Measurements from ENCODE around the gene INAFM1. TPM values are rescaled to one million over a fixed set of nuclear protein-coding genes. Genes with fewer than 3 reads are reported as not detected.

INAFM1 gene
- total RNA-seq, 4 donors from 2014 or later: 12.5 to 17.4 (median 16.9) TPM

- intact Hi-C loops (cut with DNase I): no loop called here
- Histone ChIP-seq H3K36me3 (peaks cover 0 to 9% (median 7%) of the 10 kb centered on the region in 4 donors), H3K27me3 (no peaks in the 10 kb centered on the region), H3K27ac (replicated peaks in 1 of 4) (peak overlapping the region in 1 of 4 donors; percentile 10), H3K4me1 (peaks cover 23 to 28% (median 24%) of the 10 kb centered on the region in 4 donors), H3K4me3 (no peak overlapping the region), H3K9me3 (no peaks in the 10 kb centered on the region)
- WGBS: 99% methylated on average over 5 of the region's 5 CpGs
- TF ChIP-seq POLR2A (IDR thresholded peaks at IDR 0.05; ENCODE audit: low read depth): no peak
- TF ChIP-seq EP300 (IDR thresholded peaks at IDR 0.05): no peak
- TF ChIP-seq POLR2AphosphoS5 (IDR thresholded peaks at IDR 0.05): no peak
- TF ChIP-seq CTCF (IDR thresholded peaks at IDR 0.05): no peak
- DNase-seq (ENCODE audit: extremely low spot score): no peak
Observed at GRCh38 chr19:47253970-47254369, 20.7 kb upstream of the INAFM1 start.

DNA sequence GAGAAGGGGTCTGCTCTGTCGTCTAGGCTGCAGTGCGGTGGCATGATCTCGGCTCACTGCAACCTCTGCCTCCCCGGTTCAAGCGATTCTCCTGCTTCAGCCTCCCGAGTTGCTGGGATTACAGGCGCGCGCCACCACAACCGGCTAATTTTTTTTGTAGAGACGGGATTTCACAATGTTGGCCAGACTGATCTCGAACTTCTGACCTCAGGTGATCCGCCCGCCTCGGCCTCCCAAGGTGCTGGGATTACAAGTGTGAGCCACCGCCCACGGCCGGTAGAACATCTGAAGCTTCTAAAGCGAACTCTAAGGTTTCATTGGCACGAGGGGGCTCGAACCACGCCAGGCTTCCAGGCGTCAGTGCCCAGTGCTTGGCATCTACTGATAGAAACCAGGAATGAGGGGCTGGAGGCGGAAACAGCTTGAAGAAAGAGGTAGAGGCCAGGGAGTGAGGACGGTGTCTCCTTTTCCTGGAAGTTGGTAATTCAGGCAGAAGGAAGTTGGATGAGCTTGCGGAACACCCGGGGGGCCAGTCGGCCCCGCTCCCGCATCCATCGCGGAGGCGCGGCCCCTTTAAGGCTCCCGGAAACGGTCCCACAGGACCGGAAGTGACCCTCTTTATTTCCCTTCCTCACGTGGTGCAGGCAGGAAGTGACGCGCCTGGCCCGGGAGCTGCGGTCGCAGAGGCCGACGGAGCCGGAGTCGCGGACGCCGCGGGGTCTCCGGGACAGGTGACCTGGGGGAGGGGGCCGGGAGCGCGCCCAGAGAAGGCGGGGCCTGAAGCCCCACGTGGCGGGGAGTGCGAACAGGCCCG, 18.6 kb upstream of the INAFM1 start, which contains the start of gene CCDC9:
Gene CCDC9, plus strand, starts transcription at position 647 of the 814 bp plus-strand sequence. CDS start 1,876 bp downstream, outside the sequence.
- Histone ChIP-seq H3K36me3 (peaks cover 13 to 30% (median 28%) of the 10 kb centered on the region in 4 donors), H3K9me3 (no peaks in the 10 kb centered on the region), H3K27ac (replicated peaks in 1 of 4) (peak within 1 kb of the TSS; percentile 89 to 93 (median 91)), H3K4me1 (peaks cover 27 to 48% (median 39%) of the 10 kb centered on the region in 4 donors), H3K27me3 (no peaks in the 10 kb centered on the region), H3K4me3 (peak within 1 kb of the TSS; percentile 52 to 67 (median 60))
- intact Hi-C loops (cut with DNase I): no loop called here
- TF ChIP-seq POLR2AphosphoS5 (IDR thresholded peaks at IDR 0.05): peak; percentile 96 to 99
- TF ChIP-seq CTCF (IDR thresholded peaks at IDR 0.05): no peak
- TF ChIP-seq POLR2A (IDR thresholded peaks at IDR 0.05; ENCODE audit: low read depth): peak; percentile 93
- 34% methylated on average over 34 of the region's 60 CpGs for WGBS
- peak; percentile 99 for DNase-seq (ENCODE audit: extremely low spot score)

GRCh38 chr19:47256693-47257410, 17.8 kb upstream of the INAFM1 start:
- Histone ChIP-seq H3K27me3 (no peaks in the 10 kb centered on the region), H3K9me3 (no peaks in the 10 kb centered on the region), H3K4me3 (peak overlapping the region; percentile 52 to 67 (median 60)), H3K27ac (replicated peaks in 1 of 4) (peak overlapping the region; percentile 89 to 93 (median 91)), H3K36me3 (peaks cover 18 to 37% (median 35%) of the 10 kb centered on the region in 4 donors), H3K4me1 (peaks cover 27 to 48% (median 39%) of the 10 kb centered on the region in 4 donors)
- DNase-seq (ENCODE audit: extremely low spot score): peak; percentile 100
- WGBS: 1% methylated on average over 34 of the region's 52 CpGs
- intact Hi-C loops (cut with DNase I): no loop called here
- TF ChIP-seq POLR2A (IDR thresholded peaks at IDR 0.05; ENCODE audit: low read depth): no peak
- TF ChIP-seq EP300 (IDR thresholded peaks at IDR 0.05): no peak
- no peak for TF ChIP-seq CTCF (IDR thresholded peaks at IDR 0.05)
- peak in 1 of 2 donors; percentile 64 for TF ChIP-seq POLR2AphosphoS5 (IDR thresholded peaks at IDR 0.05)

DNA sequence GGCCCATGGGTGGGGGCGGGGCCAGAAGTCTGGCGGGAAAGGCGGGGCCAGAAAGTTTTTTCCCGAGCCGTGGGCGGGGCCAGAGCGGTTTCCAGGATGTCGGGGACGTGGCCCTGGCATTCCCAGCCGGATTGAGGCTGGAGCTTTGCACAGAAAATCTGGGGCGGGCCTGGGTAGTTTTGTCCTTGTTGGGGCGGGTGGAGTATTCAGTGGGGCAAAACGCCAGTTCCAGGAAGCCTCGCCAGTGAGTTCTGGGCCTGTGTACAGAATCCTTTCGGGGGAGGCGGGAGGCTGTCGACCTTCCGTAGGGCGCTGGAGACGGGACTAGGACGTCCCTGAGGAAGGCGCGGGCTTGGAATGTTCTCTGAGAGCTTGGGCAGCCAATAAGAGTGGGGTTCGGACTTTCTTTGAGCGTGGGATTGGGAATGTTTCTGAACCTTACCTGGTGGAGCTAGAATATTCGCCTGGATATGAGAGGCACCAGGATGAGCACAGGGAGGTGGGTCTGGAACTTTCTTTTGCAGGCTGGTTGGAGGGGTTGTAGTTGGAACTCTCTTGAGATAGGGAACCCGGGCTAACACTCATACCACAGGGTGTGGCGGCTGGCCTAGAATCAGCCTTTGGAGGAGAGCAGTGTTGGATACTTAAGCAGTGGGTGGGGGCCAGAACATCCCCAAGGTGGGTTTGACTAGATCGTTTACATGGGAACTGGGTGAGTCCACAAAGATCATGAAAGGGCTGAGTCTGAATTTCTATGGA, 17.1 kb upstream of the INAFM1 start:
- H3K36me3 ChIP-seq: peaks cover 22 to 45% (median 43%) of the 10 kb centered on the region in 4 donors
- DNase-seq (ENCODE audit: extremely low spot score): no peak
- intact Hi-C loops (cut with DNase I): no loop called here
- 4% methylated on average over 29 of the region's 29 CpGs for WGBS
- H3K9me3 ChIP-seq: no peaks in the 10 kb centered on the region
- H3K27ac ChIP-seq (replicated peaks in 1 of 4): peak overlapping the region; percentile 89 to 93 (median 91)
- no peaks in the 10 kb centered on the region for H3K27me3 ChIP-seq
- TF ChIP-seq POLR2AphosphoS5 (IDR thresholded peaks at IDR 0.05) (peak; percentile 74 to 76), EP300 (IDR thresholded peaks at IDR 0.05) (peak; percentile 19), CTCF (IDR thresholded peaks at IDR 0.05) (no peak), POLR2A (IDR thresholded peaks at IDR 0.05; ENCODE audit: low read depth) (peak; percentile 20)
- peaks cover 27 to 48% (median 39%) of the 10 kb centered on the region in 4 donors for H3K4me1 ChIP-seq
- peak overlapping the region; percentile 52 to 67 (median 58) for H3K4me3 ChIP-seq
